Tibial nerve (tissue), 4 donors: ENCODE data around the gene OPN3. TPM values are rescaled to one million over a fixed set of nuclear protein-coding genes. Genes with fewer than 3 reads are reported as not detected.

Experiments
- DNase-seq, 2 donors: peaks; one replicate each; pipeline ENCODE4 v3.0.0-alpha.2; 2019; ENCODE audit warnings: low spot score in 2 of 2
- H3K27ac ChIP-seq, 4 donors: fragments of 200-600 bp; sonication (generic) in 3 of 4; one replicate each; pipeline ENCODE4 v1.5.1; 2017 to 2019; ENCODE audit warnings: mild to moderate bottlenecking in 1 of 4
- H3K27me3 ChIP-seq, 2 donors: fragments of 200-600 bp; sonication (generic) in 1 of 2; one replicate each; pipeline versions ENCODE4 v1.5.1 to v1.6.0; 2017 to 2019
- H3K36me3 ChIP-seq, 3 donors: fragments of 200-600 bp; sonication (generic); one replicate each; pipeline ENCODE4 v1.5.1; 2018 to 2019
- H3K4me1 ChIP-seq, 4 donors: fragments of 200-600 bp; sonication (generic) in 3 of 4; one replicate each; pipeline ENCODE4 v1.5.1; 2017 to 2019
- H3K4me3 ChIP-seq, 4 donors: fragments of 200-600 bp; sonication (generic) in 3 of 4; one replicate each; pipeline ENCODE4 v1.5.1; 2017 to 2019; ENCODE audit warnings: mild to moderate bottlenecking in 1 of 4, moderate library complexity in 1 of 4
- H3K9me3 ChIP-seq, 4 donors: fragments of 200-600 bp; sonication (generic) in 3 of 4; one replicate each; pipeline ENCODE4 v1.5.1; 2017 to 2019
- CTCF ChIP-seq, 5 experiments: fragments of 200-600 bp in 3 of 5; fragments of 450-650 bp in 2 of 5; sonication (generic) in 3 of 5; IDR thresholded peaks; one replicate each; pipeline ENCODE4 v1.5.1; 2016 to 2019; ENCODE audit warnings: antibody characterized with exemption in 5 of 5, mild to moderate bottlenecking in 3 of 5, moderate library complexity in 2 of 5
- EP300 ChIP-seq, 2 donors: sonication (generic); formaldehyde crosslinking; IDR thresholded peaks; one replicate each; pipeline ENCODE4 v1.6.1; 2017; ENCODE audit warnings: antibody characterized with exemption in 2 of 2, mild to moderate bottlenecking in 1 of 2
- POLR2A ChIP-seq, 2 donors: fragments of 450-650 bp; IDR thresholded peaks; one replicate each; pipeline ENCODE4 v1.6.1; 2017; ENCODE audit warnings: antibody characterized with exemption in 2 of 2, mild to moderate bottlenecking in 2 of 2, moderate library complexity in 2 of 2
- WGBS, 2 donors: methylation state at CpG; one replicate each; pipeline ENCODE4 v1.1.5; 2018; 5-methylcytosine and 5-hydroxymethylcytosine counted together
- total RNA-seq, 4 donors: library from RNA; depleted of rRNA; stranded (reverse); fragments of >200 nt; gene quantifications; one replicate each; pipeline ENCODE4 v1.1.0, GENCODE V29; 2016

OPN3 gene
- total RNA-seq, 4 donors from 2014 or later = 17.8 to 31.7 (median 19.7) TPM

DNA sequence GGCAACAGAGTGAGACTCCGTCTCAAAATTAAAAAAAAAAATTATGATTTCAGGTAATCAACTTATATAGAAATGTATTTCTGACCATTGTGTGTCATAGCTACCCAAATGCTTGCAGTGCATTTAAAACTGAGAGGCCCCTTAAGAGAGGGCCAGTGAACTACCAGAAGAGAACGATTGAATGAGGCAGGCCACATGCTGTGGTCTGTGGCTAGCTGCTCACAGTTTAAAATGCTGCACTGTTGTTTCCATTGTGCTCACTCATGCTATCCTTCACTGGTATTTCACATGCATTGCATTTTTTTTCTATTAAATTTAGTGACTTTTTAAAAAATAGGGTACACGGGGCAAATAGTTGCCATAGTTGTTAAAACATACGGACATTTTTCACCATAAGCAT lies 26.0 kb downstream of the OPN3 start:
- TF ChIP-seq POLR2A (IDR thresholded peaks at IDR 0.05) (no peak), EP300 (IDR thresholded peaks at IDR 0.05) (no peak), CTCF (IDR thresholded peaks at IDR 0.05) (no peak)
- H3K27ac ChIP-seq = no peak overlapping the region
- WGBS, 2 donors = 82 to 87% methylated on average over 4 of the region's 4 CpGs
- no peaks in the 10 kb centered on the region for H3K27me3 ChIP-seq
- no peak overlapping the region for H3K4me3 ChIP-seq
- no peak for DNase-seq
- H3K9me3 ChIP-seq = no peaks in the 10 kb centered on the region
- H3K4me1 ChIP-seq = peaks cover 0 to 6% (median 0%) of the 10 kb centered on the region in 4 donors
- no peaks in the 10 kb centered on the region for H3K36me3 ChIP-seq

GRCh38 chr1:241612533-241613477 lies 27.4 kb downstream of the OPN3 start:
- peak in 1 of 2 donors; percentile 40 for DNase-seq
- H3K27ac ChIP-seq = peak overlapping the region in 2 of 4 donors; percentile 4 to 45
- TF ChIP-seq CTCF (IDR thresholded peaks at IDR 0.05) = no peak
- TF ChIP-seq EP300 (IDR thresholded peaks at IDR 0.05) = peak; percentile 14 to 37
- TF ChIP-seq POLR2A (IDR thresholded peaks at IDR 0.05) = no peak

DNA sequence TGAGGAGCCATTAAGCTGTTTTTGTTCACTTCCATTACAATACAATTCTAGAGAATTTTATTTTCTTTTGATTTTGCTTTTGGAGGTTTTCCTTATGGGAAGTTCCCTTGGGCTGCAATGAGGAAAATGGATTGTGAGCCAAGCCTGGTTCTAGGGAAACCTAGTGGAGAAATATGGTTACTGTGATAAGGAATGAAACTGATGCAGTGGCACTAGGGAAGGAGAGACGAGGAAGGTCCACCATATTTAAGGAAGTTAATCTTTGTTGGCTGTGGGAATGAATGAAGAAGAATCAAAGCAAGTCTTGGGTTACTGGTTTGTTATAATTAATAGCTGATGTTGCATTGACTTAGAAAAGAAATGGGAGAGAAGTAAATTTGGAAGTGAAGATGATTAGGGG lies 28.4 kb downstream of the OPN3 start:
- DNase-seq = no peak
- Histone ChIP-seq H3K9me3 (no peaks in the 10 kb centered on the region), H3K36me3 (no peaks in the 10 kb centered on the region), H3K4me1 (peaks cover 0 to 6% (median 0%) of the 10 kb centered on the region in 4 donors), H3K27me3 (no peaks in the 10 kb centered on the region), H3K4me3 (no peak overlapping the region), H3K27ac (peak overlapping the region in 1 of 4 donors; percentile 45)
- TF ChIP-seq CTCF (IDR thresholded peaks at IDR 0.05) (no peak), POLR2A (IDR thresholded peaks at IDR 0.05) (no peak), EP300 (IDR thresholded peaks at IDR 0.05) (no peak)
- 75 to 80% methylated on average over 1 of the region's 1 CpG for WGBS, 2 donors

More at GRCh38 chr1:241612533-241613477, 27.4 kb downstream of the OPN3 start:
- Histone ChIP-seq H3K4me1 (peaks cover 0 to 6% (median 0%) of the 10 kb centered on the region in 4 donors), H3K27me3 (no peaks in the 10 kb centered on the region), H3K36me3 (no peaks in the 10 kb centered on the region), H3K4me3 (no peak overlapping the region), H3K9me3 (no peaks in the 10 kb centered on the region)
- WGBS, 2 donors = 67 to 69% methylated on average over 9 of the region's 9 CpGs

GRCh38 chr1:241611063-241611462 lies 29.1 kb downstream of the OPN3 start:
- H3K4me3 ChIP-seq = no peak overlapping the region
- H3K27me3 ChIP-seq = no peaks in the 10 kb centered on the region
- no peak overlapping the region for H3K27ac ChIP-seq
- 7 to 10% methylated on average over 3 of the region's 3 CpGs for WGBS, 2 donors
- H3K36me3 ChIP-seq = no peaks in the 10 kb centered on the region
- DNase-seq = peak in 1 of 2 donors; percentile 48
- H3K9me3 ChIP-seq = no peaks in the 10 kb centered on the region
- TF ChIP-seq POLR2A (IDR thresholded peaks at IDR 0.05) = no peak
- TF ChIP-seq CTCF (IDR thresholded peaks at IDR 0.05) = peak; percentile 46 to 78 (median 61)
- TF ChIP-seq EP300 (IDR thresholded peaks at IDR 0.05) = no peak
- H3K4me1 ChIP-seq = peaks cover 0 to 6% (median 0%) of the 10 kb centered on the region in 4 donors
